ENCODE results near the gene SPIN2B. TPM values are rescaled to one million over a fixed set of nuclear protein-coding genes. Genes with fewer than 3 reads are reported as not detected.
A peak's percentile ranks its signal among the peaks of the same experiment; 100 is the strongest.

The SPIN2B gene
- total and polyA plus RNA-seq, 2 of the 13 experiments (the other 11 are each of a cell fraction or from before 2014, with no cell fraction given) = 7.9 to 10.4 TPM

GRCh38 chrX:57156397-57157049, 35.2 kb upstream of the SPIN2B start:
- no peaks in the 10 kb centered on the region for H3K27me3 ChIP-seq (ENCODE audit: control insufficient read depth in 1 of 2, insufficient read depth in 2 of 2, low read length in 2 of 2)
- no peaks in the 10 kb centered on the region for H4K20me1 ChIP-seq (ENCODE audit: insufficient read depth, low read length)
- no peak overlapping the region for H3K27ac ChIP-seq (ENCODE audit: extremely low read length, insufficient read depth, low read length)
- ChIA-PET POLR2A (no interaction called here), CTCF (ENCODE audit: low intra/inter-chr PET ratio, low total read pairs) (interaction anchor here (1.4 kb wide), 1 partner anchor 298 kb away, joined by 6 read pairs; no protein-coding TSS in a partner anchor)
- peak overlapping the region; percentile 32; the same call in 1 of the 2 replicates for H3K4me2 ChIP-seq (ENCODE audit: low read depth, low read length)
- ATAC-seq = peak; percentile 100
- DNase-seq (ENCODE audit: low spot score) = peak; percentile 50
- TF ChIP-seq ZNF205 (CRISPR knock-in tag; IDR thresholded peaks at IDR 0.05) = no peak
- peak; percentile 77 for TF ChIP-seq CTCF (CRISPR knock-in tag; IDR thresholded peaks at IDR 0.05)
- peak; percentile 71 for TF ChIP-seq STAG1 (CRISPR knock-in tag; IDR thresholded peaks at IDR 0.05)
- no peak for TF ChIP-seq KLF13 (CRISPR knock-in tag; IDR thresholded peaks at IDR 0.05)
- no peak for TF ChIP-seq NFE2L2 (IDR thresholded peaks at IDR 0.05; ENCODE audit: low read length)
- TF ChIP-seq TEAD3 (CRISPR knock-in tag; optimal IDR thresholded peaks at IDR 0.05; ENCODE audit: borderline replicate concordance) = peak; percentile 75
- TF ChIP-seq SMC3 (IDR thresholded peaks at IDR 0.05; ENCODE audit: low read length) = peak; percentile 58; the same call in 1 of the 2 replicates
- 0 out of 2 replicates have a peak, but pooled peaks have one; percentile 12 for TF ChIP-seq CEBPB (IDR thresholded peaks at IDR 0.05; ENCODE audit: borderline replicate concordance, low read depth, low read length)
- TF ChIP-seq CEBPG (CRISPR knock-in tag; IDR thresholded peaks at IDR 0.05) = 0 out of 2 replicates have a peak, but pooled peaks have one; percentile 21
- no peak overlapping the region for H2AFZ ChIP-seq (ENCODE audit: low read length)
- intact Hi-C loops (cut with micrococcal nuclease; ENCODE audit: unreplicated experiment) (loop anchor here (1.0 to 10.0 kb wide), 3 partner anchors 298 to 418 kb away; no protein-coding TSS in a partner anchor), in situ Hi-C loops (cut with HindIII; ENCODE audit: extremely low pct_ligation_motif_present, low pct_unique_long_range_greater_than_20kb) (no loop called here)
- H3K9ac ChIP-seq (ENCODE audit: insufficient read depth, low read depth, low read length) = no peak overlapping the region
- H3K36me3 ChIP-seq (replicated peaks in 1 of 2; ENCODE audit: control insufficient read depth in 1 of 2, insufficient read depth in 2 of 2, low read length in 2 of 2) = no peaks in the 10 kb centered on the region
- peak; percentile 71 for FAIRE-seq
- no peaks in the 10 kb centered on the region for H3K9me3 ChIP-seq (ENCODE audit: low read length)
- no peaks in the 10 kb centered on the region for H3K79me2 ChIP-seq (ENCODE audit: insufficient read depth, low read length)
- WGBS (ENCODE audit: low lambda C conversion rate) = 0% methylated on average over 1 of the region's 5 CpGs
- H3K4me1 ChIP-seq (ENCODE audit: insufficient read depth, low read length) = peaks cover 13% of the 10 kb centered on the region; the same call in 1 of the 2 replicates
- H3K4me3 ChIP-seq (replicated peaks in 1 of 3; ENCODE audit: insufficient read depth in 1 of 3, low read depth in 2 of 3, low read length in 3 of 3) = no peak overlapping the region
- no TSS peak for BruUV-seq (replicated peaks)
